Measurements from ENCODE around the gene CBX4.

DNA sequence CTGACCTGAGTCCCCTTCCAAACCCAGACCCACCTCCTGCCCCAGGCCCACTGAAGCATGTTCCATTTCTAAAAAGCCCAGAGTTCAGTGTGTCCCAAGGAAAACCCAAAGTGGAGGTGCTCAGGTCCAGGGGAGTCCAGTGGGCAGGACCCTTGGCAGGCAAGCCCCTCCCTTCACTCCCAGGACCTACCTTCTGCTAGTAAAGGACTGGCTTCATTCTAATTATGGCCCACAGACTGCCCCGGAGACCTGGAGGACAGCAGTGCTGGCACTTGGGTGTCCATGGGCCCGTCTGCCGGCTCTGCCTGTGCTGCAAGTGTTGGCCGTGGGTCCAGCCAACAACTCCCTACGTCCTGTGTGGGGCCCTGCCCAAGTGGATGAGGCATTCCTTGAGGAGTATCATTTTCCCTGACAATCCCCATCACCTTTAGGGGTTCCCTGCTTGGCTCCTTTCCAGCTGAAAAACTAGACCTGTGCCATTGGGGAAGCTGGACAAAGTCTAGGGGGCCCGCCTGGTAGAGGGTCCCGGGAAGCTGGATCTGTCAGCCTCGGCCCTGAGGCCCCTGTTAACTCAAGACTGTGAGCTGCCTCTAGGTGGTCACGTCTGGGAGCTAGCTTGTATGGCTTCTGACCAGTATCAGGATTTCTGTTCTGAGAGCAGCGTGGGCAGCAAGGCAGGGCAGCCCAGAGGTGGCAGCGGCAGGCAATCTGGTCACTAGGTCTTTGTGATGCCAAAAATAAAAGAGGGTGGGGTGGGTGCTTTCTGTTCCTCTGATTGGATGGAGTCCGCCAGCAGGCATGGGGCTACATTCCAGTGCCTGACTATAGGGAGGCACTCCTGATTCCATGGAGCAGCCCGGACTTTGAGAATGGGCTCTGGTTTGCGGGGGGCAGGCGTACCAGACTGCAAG lies 53.1 kb downstream of the CBX4 start:
- TF ChIP-seq, protein P1, sequence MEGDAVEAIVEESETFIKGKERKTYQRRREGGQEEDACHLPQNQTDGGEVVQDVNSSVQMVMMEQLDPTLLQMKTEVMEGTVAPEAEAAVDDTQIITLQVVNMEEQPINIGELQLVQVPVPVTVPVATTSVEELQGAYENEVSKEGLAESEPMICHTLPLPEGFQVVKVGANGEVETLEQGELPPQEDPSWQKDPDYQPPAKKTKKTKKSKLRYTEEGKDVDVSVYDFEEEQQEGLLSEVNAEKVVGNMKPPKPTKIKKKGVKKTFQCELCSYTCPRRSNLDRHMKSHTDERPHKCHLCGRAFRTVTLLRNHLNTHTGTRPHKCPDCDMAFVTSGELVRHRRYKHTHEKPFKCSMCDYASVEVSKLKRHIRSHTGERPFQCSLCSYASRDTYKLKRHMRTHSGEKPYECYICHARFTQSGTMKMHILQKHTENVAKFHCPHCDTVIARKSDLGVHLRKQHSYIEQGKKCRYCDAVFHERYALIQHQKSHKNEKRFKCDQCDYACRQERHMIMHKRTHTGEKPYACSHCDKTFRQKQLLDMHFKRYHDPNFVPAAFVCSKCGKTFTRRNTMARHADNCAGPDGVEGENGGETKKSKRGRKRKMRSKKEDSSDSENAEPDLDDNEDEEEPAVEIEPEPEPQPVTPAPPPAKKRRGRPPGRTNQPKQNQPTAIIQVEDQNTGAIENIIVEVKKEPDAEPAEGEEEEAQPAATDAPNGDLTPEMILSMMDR (IDR thresholded peaks at IDR 0.05 in 8 of 11, conservative IDR thresholded peaks at IDR 0.05 in 3 of 11) = no peak
- TF ChIP-seq POLR2AphosphoS5 (IDR thresholded peaks at IDR 0.05) = no peak
- TF ChIP-seq POLR2A (IDR thresholded peaks at IDR 0.05) = no peak
